Stimulated activated CD8-positive, alpha-beta memory T cell treated with anti-CD3 and anti-CD28 coated beads, Interleukin-7, amount 100 ng/mL, for 1 hour (primary cell): Measurements from ENCODE around the gene C13orf46.
A peak's percentile ranks its signal among the peaks of the same experiment; 100 is the strongest.

Source experiments
- DNase-seq, 2 donors: peaks; one replicate each; pipeline ENCODE4 v3.0.0-alpha.2; 2020; ENCODE audit warnings: low read depth in 2 of 2

Gene C13orf46

DNA sequence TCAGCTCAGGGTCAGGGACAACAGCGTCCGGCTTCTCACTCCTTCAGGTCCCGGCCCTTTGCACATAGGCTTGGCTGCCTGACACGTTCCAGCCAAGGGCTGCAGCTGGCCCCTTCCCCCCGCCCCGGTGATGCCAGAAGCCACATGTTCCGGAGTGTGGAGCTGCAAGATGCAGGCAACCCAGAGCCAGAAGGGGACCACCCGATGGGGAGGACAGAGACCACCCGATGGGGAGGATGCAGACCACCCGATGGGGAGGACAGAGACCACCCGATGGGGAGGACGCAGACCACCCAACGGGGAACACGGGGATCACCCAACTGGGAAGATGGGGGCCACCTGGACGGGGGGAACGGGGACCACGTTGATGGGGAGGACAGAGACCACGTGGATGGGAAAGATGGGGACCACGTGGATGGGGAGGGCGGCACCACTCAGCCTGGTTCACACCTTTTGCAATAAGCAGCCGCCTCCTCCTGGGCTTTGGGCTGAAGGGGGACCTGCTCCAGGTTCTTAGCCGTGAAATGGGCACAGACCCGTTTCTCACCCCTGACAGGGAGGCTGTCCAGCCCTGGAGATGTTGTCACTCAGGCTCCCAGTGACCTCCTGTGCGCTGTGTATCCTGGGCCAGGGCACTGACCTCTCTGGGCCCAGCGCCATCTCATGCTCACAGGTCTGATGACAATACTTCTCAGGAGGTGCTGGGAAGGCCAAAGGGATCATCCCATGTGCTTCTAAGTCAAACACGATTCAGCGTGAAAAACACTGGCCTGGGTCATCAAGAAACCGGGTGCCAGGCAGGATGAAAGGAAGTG is 34.5 kb downstream of the C13orf46 start:
- no peak for DNase-seq

DNA sequence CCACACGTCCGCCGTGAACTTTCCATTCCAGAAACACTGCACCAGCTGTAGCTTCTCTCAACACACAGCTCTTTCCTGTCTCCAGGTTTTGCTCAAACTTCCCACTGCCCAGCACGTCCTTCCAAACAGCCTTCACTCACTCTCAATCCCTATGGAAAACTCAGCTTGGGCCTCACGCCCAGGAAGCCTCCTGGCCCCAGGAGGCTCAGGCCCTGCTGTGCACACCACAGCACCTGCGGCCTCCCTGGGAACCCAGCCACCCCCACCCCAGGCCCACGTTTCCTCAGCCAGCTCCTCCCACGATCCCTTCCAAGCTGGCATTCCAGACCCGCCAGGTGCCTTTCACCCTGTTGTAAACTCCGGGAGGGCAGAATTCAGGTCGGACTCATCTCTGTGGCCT is 35.2 kb downstream of the C13orf46 start:
- no peak for DNase-seq

DNA sequence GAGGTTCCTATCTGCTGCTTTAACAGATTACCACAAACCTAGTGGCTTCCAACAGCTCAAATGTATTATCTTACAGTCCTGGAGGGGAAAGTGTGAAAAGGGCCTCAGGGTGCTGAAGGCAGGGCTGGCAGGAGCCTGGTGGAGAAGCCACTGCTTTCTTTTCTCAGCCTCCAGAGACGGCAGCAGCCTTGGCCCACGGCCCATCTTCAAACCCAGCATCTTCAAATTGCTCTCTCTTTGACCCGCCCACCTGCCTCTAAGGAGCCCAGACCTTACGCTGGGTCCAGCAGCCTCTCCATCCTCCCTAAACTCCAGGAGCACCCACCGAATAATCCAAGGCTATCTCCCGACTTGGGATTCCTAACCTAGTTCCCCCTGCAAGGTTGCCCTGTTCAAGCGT is 35.6 kb downstream of the C13orf46 start:
- no peak for DNase-seq

DNA sequence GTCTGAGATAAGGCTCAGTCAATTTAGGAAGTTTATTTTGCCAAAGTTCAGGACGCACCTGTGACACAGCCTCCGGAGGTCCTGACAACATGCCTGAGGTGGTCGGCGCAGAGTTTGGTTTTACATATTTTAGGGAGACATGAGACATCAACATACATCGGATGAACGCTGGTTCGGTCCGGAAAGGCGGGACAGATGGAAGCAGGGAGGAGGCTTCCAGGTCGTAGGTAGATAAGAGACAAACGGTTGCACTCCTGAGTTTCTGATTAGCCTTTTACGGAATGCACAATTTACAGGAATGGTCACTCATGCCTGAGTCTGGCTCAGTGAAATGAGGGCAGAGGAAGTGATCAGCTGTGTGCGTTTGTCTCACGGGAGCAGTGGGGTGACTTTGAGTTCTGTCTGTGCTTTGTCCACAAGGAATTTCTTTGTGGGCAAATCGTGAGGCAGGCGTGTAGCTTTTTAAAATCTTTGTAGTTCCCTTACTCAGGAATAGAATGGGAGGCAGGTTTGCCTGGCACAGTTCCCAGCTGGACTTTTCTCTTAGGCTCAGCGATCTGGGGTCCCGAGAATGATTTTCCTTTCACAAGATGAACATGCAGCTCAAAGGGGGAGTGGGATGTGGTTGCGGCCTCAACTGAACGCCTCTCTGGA is 36.2 kb downstream of the C13orf46 start:
- DNase-seq: no peak

DNA sequence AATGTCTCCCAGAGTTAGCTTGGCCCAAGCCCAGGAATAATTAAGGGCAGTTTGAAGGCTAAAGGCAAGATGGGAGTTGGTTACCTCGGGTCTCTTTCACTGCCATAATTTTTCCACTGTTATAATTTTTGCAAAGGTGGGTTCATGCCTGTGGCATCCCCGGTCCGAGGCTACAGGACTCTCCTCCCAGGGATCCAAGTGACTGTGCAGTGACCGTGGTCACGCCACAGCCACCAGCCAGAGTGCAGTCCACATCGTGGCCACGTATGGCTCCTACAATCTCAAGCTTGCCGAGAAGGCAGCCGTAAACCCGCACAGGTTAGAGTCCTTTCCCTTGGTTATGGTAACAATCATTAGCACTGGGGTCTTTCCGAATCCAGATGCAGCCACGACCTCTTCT is 36.8 kb downstream of the C13orf46 start:
- DNase-seq: no peak

DNA sequence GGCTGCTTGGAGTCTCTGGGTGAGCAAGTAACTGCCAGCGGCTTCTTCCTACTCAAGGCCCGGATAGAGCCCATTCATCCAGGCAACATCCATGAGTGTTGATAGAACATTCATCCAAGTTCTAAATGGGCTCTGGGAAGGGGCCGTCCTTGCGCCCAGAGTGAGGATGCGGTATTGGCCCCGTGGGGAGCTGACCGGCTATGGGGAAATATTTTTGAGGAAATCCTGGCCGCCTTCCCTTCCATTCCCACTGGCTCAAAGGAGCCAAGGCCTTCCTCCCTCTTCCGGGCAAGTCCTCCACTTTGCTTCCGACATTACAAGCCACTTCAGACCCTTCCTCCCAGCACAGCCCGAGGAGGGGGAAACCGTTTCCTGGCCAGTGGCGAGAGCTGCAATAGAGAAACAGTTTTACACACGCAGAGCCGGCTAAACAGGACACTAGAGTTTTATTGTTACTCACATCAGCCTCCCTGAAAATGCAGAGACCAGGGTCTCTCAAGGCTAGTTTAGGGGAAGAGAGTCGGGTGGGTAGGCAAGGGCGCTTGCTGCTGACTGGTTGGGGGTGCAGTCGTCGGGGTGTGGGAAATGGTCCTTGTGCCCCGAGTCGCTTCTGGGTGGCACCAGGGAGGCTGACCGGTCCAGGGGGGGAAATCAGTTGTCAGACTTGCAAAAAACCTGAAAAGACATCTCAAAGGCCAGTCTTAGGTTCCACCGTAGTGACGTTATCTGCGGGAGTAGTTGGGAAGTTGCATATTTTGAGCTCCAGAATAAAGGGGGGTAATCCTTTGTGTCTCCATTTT is 37.5 kb downstream of the C13orf46 start:
- DNase-seq: no peak

DNA sequence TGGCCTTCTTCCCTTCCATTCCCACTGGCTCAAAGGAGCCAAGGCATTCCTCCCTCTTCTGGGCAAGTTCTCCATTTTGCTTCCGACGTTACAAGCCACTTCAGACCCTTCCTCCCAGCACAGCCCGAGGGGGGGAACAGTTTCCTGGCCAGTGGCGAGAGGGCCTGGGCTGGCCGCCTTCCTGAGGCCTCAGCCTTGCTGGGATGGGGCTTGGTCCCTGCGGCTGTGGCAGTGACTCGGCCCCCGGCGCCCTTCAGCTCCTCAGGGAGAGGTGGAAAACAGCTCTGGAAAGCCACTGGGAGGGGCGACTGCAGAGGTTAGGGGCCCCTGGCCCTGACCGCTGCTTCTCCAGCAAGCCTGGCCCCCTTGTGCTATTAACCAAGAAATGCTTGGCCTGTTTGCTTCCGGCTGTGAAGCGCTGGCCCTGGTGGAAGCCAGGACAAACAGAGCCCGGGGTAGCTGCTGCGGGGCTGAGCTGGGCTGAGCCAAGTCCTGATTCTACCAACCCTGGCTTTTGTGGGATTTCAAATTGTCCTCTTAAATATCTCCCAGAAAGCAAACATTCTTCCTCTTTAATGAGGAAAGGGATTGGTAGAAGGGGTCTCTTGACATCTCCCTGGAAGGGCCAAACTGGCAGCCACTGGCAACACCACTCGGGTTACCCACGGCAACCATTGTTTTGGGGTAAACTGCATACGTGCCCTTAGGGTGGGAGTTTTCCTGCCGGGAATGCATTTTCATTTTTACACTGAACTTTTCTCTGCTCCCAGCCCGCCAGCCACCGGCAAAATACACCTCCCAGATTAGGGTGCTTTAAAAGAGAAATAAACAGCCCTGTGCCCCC is 38.7 kb downstream of the C13orf46 start:
- DNase-seq: no peak

DNA sequence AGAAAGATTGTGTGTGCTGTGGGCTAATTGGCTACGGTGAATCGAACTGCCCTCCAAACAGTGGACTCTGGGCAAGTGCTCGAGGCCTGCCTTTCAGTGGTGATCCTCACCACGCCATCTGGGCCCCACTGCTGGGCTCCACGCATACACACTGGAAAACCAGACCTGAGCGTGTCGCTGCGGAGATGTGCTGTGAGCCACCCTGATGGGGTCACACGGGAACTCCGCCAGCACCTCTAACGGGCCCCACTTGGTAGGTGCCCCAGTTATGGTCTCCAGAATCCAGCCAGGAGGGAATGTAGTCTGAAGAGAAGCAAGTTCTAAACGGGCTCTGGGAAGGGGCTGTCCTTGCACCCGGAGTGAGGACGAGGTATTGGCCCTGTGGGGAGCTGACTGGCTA is 39.3 kb downstream of the C13orf46 start:
- DNase-seq: no peak

DNA sequence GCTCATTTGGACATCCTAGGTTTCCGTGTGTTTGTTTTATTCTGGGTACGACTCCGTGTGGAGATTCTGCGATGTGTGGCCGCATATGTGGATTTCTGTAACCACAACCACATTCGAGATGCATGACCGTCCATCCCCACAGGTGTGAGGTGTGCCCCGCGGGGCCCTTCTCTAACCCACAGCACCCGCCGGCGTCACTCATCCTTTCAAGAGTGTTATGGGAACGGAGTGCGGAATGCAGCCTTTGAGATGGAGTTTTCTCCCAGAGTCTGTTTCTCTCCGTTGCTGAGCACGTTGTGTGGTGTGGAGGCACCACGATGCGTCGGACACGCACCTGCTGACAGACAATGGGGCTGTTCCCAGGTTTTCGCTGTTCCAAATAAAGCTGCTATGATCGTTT is 40.0 kb downstream of the C13orf46 start:
- DNase-seq: no peak

DNA sequence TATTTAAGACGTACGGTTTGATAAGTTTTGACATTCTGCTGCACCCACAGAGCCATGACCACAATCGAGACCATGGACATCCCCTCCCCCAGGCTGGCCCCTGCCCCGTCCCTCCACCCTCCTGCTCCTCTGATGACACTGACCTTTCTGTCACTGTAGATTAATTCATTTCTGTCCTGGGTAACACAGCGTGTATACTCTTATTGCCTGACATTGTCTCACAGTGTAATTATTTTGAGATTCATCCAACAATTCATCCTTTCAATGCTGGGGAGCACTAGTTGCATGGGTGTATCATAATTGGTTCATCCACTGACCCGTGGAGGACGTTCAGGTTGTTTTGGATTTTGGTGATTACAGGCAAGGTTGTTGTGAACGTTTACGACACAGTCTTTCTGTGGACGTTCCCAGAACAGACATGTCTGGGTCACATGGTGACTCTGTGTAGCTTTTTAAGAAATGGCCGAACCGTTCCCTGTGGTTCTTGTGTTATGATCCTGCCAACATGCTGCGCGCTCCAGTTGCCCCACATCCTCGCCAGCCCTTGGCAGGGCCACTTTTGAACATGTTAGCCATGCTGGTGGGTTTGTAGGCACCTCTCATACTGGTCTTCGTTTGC is 41.9 kb downstream of the C13orf46 start:
- DNase-seq: no peak

DNA sequence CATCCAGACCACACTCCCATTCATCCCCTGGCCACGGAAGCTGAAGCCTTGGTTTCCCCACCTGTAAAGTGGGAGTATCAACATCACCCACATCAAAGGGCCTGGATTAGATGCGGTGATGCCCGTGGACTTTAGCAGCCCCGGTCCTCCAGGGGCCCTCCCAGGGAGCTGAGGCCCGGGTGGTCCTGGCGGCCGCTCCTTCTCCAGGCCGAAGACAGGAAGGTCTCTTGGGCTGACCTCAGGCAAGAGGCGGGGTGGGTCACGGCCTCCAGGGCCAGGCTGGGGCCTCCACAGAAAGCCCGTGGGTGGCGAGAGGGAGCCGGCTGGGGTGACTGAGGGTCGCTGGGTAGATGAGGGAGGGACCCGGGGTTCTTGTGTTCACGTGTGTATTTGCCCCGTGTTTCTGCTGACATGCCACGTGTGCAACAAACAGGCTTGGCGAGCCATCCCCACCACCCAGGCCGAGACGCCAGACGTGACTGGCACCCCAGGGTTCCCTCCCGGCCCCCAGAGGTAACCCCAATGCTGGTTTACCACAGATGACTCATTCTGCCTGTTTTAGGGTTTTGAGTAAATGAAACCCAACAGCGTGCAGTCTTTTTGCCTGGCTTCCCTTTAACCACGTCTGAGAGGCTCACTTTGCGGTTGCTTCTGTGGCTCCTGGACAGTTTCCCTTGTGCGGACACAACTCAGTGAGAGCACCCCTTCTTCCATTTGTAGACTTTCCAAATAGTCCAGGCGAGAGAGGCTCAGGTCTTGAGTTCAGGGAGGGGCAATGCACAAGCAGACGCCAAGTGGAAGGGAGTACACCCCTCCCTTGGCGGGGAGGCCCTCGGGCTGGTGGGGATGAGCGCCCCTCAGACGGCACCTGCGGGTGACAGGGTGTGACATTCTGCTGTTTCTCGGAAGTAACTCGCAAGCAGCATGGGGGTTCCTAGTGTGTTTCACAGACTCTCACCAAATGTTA is 42.9 kb downstream of the C13orf46 start:
- DNase-seq: peak in 1 of 2 donors; percentile 36

DNA sequence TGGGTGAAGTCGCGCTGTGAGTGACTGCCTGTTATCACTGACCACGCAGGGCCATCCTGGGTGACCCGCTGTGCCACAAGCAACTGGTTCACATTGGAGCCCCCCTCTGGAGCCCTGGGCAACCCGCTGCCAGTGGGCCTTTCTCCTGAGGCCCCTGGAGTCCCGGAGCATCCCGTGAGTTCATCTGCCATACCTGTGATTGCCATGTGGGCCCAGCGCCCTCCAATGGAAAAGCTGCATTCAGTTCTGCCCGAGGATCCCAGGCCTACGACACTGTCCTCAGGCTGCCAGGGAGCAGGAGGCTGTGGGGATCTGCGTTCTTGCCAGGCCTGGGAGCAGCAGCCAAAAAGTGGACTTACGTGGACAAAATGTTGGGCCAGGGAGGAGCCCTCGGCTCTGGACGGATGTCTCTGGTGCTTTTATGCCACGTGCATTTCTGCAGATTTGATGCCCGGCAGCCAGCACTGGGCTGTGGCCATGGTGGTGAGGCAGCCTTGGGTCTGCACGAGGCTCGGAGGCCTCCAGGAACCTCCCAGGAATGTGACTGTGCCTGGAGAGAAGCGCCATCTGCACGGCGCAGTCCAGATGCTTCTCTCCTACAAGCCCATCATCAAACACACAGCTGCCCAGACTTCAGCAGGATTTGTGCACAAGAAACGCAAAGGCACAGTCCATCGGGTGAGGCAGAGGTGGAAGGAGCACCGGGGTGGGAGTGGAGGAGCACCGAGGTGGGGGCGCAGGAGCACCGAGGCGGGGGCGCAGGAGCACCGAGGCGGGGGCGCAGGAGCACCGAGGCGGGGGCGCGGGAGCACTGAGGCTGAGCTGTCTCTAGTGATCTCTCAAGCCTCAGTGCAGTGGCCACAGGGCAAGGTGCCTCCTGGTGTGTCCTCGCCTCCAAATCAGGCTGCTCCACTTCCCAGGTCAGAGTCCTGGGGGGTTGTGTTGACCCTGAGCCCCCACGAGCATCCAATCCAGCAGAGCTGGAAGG is 44.0 kb downstream of the C13orf46 start:
- no peak for DNase-seq

DNA sequence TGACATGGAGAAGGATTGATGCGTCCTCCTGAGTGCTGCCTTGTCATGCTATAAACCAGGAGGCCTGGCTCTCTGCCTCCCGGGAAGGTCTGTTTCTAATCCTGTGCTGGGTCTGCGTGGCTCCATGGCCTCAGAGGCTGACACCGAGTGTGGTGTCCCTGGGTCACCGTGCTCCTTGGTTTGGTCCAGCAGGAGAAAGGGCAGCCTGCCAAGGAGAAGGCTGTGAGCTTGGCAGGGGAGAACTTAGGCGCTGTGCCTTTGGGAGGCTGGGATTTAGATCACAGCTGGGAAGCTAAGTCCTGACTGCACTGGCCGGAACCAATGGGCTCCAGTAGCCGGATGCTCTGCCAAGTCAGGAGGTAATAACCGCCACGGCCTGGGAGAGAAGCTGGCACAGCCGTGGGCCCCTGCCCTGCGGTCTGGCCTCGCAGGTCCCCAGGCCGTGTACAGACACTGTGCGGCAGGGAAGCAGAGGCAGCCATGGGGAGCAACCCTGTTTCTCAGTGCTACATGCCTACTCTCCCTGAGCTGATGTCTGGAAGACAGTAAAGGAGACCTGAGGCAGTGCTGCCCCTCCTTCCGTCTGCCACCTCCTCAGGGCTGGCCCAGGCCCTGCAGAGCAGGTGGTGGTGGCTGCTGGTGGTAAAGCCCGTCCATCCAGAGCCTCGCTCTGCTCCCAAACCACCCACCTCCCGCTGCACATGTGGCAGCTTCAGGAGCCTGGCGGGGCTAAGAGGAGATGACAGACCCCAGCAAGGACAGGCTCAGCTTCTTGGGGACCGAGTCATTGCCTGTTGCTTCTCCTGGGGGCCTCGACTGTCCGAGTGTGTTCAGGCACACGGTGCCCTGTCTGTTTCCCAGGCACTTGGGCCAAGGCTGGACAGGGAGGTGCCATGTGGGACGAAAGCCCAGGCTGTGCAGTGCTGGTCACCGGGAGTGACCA is 44.9 kb downstream of the C13orf46 start:
- no peak for DNase-seq

DNA sequence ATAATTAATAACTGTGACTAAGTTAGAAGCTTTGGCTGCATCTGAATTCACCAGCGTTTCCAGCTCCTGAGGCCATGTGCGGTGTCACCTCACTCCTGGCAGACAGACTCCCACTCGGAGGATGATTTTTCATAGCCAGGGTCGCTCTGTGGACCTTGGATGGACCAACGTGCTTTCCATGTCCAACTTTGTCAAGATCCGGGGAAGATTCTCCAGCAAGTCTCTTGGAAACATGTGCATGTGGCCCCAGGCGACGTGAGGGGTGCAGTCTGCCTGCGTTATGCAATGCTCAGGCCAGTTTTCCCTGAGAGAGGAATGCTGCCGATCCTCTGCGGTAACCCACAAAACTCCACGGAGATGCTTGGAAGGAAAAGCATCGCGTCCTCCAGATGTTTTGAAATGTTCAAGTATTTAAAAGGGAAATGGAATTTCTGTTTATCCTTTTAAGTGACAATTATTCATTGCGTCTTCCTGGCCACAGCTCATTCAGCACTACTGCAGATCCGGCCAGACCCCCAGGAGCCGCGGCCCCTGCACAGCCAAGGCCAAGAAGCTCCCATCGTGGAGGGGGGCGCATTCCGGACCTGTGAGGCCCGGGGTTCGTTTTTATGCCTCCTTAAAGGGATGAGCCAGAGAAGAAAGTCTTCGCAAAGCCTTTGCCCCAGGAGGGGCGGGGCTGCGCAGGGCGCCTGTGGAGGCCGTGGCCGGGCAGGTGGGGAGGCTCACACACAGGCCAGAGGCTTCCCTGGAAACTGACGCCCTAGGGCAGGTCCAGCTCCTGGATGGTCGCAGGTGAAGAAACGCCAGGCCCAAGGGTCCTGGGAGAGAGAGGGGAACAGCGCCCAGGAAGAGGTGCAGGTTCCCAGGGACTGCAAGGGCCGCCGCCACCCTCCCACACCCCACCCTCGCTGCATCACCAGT is 46.0 kb downstream of the C13orf46 start:
- DNase-seq: no peak

DNA sequence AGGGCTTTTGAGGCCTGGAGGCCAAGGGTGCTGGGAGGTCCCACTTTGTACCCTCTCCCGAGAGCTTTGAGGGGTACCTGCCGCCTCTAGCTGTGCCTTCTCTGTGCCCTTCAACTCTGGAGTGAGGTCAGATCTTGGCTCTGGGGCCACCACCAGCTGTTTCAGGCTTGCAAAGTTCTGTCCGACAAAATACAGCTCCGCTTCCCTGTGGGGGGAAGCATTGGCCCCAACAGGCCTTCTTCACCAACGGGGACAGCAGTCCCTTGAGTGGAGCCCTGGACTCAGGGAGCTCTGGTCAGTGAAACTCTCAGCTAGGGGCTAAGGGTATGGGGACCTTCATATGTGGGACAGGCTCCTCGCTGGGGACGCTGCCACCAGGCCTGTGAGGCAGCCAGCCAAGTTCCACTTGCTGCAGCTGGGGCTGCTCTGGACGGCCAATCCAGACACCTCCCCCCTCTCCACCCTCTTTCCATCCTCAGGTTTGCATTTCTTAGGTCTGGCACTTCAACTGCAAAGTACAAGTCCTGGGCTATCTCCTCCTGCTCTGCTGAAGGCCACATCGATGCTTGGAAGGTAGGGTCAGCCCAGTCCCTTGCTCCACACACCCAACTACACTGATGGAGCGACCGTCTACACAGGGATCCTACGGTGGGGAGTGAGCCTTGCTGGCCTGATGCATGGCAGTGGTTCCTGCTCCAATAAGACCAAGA is 46.8 kb downstream of the C13orf46 start:
- no peak for DNase-seq

DNA sequence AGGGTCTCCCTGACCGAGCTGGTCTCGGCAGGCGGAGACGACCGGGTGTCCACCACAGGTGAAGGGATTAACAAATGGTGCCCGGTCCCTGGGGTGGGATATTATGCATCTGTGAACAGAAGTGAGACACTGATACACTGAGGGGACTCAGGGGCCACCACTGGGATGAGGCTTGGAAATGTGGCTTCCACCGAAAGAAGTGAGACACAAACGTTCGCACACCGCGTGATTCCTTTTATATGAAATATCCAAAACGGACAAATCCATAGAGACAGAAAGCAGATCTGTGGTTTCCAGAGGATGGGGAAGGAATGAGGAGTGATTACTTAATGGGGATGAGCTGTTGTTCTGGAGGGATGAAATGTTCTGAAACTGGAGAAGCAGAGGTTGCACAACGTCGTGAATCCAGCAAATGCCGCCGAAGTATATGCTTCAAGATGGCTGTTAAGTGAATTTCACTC is 47.5 kb downstream of the C13orf46 start:
- no peak for DNase-seq
